PC-3 (cell line): ENCODE data around the gene GCLC. TPM values are rescaled to one million over a fixed set of nuclear protein-coding genes. Genes with fewer than 3 reads are reported as not detected.

Source experiments
- ATAC-seq: fragments of 200-7000 bp; cut with Tn5 transposase; 2 replicates; pipeline ENCODE4 v1.9.1; 2020; ENCODE audit warnings: mild to moderate bottlenecking, moderate library complexity
- BruUV-seq: library from RNA; stranded (reverse); fragments of 400-500 nt; replicated peaks from 2 replicates; lab custom pipeline; 2021; lab: Mats Ljungman, UMichigan
- CTCF ChIA-PET: fragments of 300-600 bp; sonication (Branson Sonifier 250); formaldehyde crosslinking; loops from one replicate; lab custom pipeline; 2022; ENCODE audit warnings: antibody characterized with exemption; lab: Charles Lee
- POLR2A ChIA-PET: fragments of 300-600 bp; sonication (Branson Sonifier 250); formaldehyde crosslinking; loops from one replicate; lab custom pipeline; 2022; ENCODE audit warnings: antibody characterized with exemption; ENCODE audit not compliant: unreplicated experiment; lab: Charles Lee
- DNase-seq: peaks from one replicate; pipeline ENCODE4 v3.0.0-alpha.2; 2015
- H2AFZ ChIP-seq: fragments of 300-600 bp; sonication (generic); 2 replicates; pipeline ENCODE4 v1.6.0; 2016; ENCODE audit warnings: antibody characterized with exemption, low read length
- H3F3A ChIP-seq: fragments of 300-600 bp; sonication (generic); one replicate; pipeline ENCODE4 v1.6.0; 2017; ENCODE audit warnings: antibody characterized with exemption, low read length, control low read depth, mild to moderate bottlenecking; ENCODE audit not compliant: unreplicated experiment
- H3K27ac ChIP-seq: fragments of 300-600 bp; sonication (generic); 2 replicates; pipeline ENCODE4 v1.5.1; 2016; ENCODE audit warnings: mild to moderate bottlenecking, low read length
- H3K27me3 ChIP-seq: fragments of 300-600 bp; sonication (generic); 2 replicates; pipeline ENCODE4 v1.6.1; 2016; ENCODE audit warnings: low read length, mixed read lengths
- H3K36me3 ChIP-seq: fragments of 300-600 bp; sonication (generic); 2 replicates; pipeline ENCODE4 v1.6.1; 2016; ENCODE audit warnings: low read depth, mixed run types, low read length, mixed read lengths
- H3K4me1 ChIP-seq: fragments of 300-600 bp; sonication (generic); 2 replicates; pipeline ENCODE4 v1.5.1; 2016; ENCODE audit warnings: low read length; ENCODE audit not compliant: insufficient read depth
- H3K4me2 ChIP-seq: fragments of 300-600 bp; sonication (generic); 2 replicates; pipeline ENCODE4 v1.6.0; 2016; ENCODE audit warnings: low read length
- H3K4me3 ChIP-seq: fragments of 300-600 bp; sonication (generic); 2 replicates; pipeline ENCODE4 v1.5.1; 2016; ENCODE audit warnings: mild to moderate bottlenecking, low read length, mixed read lengths
- H3K79me2 ChIP-seq: fragments of 300-600 bp; sonication (generic); 2 replicates; pipeline ENCODE4 v1.6.1; 2017; ENCODE audit warnings: low read length, mixed read lengths
- H3K9ac ChIP-seq: fragments of 300-600 bp; sonication (generic); 2 replicates; pipeline ENCODE4 v1.6.0; 2016; ENCODE audit warnings: mild to moderate bottlenecking, low read length
- H3K9me2 ChIP-seq: fragments of 300-600 bp; sonication (generic); replicated peaks from 2 replicates; pipeline ENCODE4 v1.6.1; 2016; ENCODE audit warnings: mixed run types, low read length, mixed read lengths
- H3K9me3 ChIP-seq: fragments of 300-600 bp; sonication (generic); 2 replicates; pipeline ENCODE4 v1.6.1; 2016; ENCODE audit warnings: low read length, mixed read lengths
- H4K20me1 ChIP-seq: fragments of 300-600 bp; sonication (generic); 2 replicates; pipeline ENCODE4 v1.6.1; 2016; ENCODE audit warnings: low read length, mixed read lengths
- CTCF ChIP-seq: fragments of 300-600 bp; sonication (generic); conservative IDR thresholded peaks from 2 replicates; pipeline ENCODE4 v1.5.1; 2017; ENCODE audit warnings: antibody characterized with exemption, low read depth, mild to moderate bottlenecking, low read length
- EZH2 ChIP-seq: fragments of 300-600 bp; sonication (generic); IDR thresholded peaks from one replicate; pipeline ENCODE4 v1.6.1; 2017; ENCODE audit warnings: antibody characterized with exemption, mild to moderate bottlenecking, low read length; ENCODE audit not compliant: unreplicated experiment
- EZH2phosphoT487 ChIP-seq: fragments of 300-600 bp; sonication (generic); IDR thresholded peaks from 2 replicates; pipeline ENCODE4 v1.6.1; 2018; ENCODE audit warnings: mild to moderate bottlenecking, antibody characterized with exemption, low read length, borderline replicate concordance
- intact Hi-C: fragments of 100-400 bp; cut with micrococcal nuclease; formaldehyde crosslinking; loops from 2 replicates; pipeline ENCODE4 v1.9.0; 2023
- total RNA-seq: library from RNA; depleted of rRNA; stranded (reverse); fragments of >200 nt; gene quantifications from 2 replicates; pipeline ENCODE4 v1.2.3, GENCODE V29; 2014

Gene GCLC
- total RNA-seq, 1 experiment from 2014 or later, result 50.1 TPM

DNA sequence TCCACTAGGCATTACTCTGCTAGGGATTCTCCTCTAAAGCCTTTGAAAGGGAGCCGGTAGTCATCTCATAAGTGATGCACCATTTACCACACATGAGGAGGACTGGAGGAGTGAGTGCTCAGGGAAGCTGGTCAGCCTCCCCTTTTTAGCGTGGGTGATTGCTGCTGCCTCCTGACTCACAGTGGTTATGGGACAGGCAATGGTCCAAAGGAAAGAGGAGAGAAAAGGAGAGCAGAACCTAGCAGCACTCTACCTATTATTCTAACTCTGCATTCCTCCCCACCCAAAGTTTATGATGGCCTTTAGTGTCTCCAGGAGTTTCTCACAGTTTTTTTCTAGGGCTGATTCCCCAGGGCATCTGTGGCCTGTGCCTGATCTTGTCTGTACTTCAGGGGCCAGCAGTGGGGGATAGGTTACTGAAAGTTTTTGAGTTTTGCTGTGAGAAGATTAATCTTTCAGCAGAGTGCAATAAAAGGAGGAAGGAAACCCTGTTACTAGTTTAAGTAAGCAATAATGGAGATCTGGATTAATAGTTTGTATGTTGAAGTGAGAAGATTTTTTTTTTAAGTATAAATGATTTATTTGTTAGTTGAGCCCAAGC, 36.4 kb upstream of the GCLC start:
- H3K9me2 ChIP-seq, result no peaks in the 10 kb centered on the region
- no peaks in the 10 kb centered on the region for H3K9me3 ChIP-seq
- ATAC-seq (peak; percentile 67), DNase-seq (peak; percentile 14)
- no peak overlapping the region for H3K4me3 ChIP-seq
- no peaks in the 10 kb centered on the region for H3K79me2 ChIP-seq
- H3K4me1 ChIP-seq, result no peaks in the 10 kb centered on the region
- no peak overlapping the region for H2AFZ ChIP-seq
- H3K9ac ChIP-seq, result no peak overlapping the region
- TF ChIP-seq EZH2phosphoT487 (no peak), CTCF (no peak), EZH2 (no peak)
- H3K27ac ChIP-seq, result no peak overlapping the region
- no peaks in the 10 kb centered on the region for H3F3A ChIP-seq
- CTCF ChIA-PET, result no interaction called here
- H3K4me2 ChIP-seq, result no peak overlapping the region
- no peaks in the 10 kb centered on the region for H4K20me1 ChIP-seq
- no peaks in the 10 kb centered on the region for H3K36me3 ChIP-seq
- POLR2A ChIA-PET, result no interaction called here
- BruUV-seq, result no TSS peak
- H3K27me3 ChIP-seq, result no peaks in the 10 kb centered on the region
- intact Hi-C loops, result no loop called here

DNA sequence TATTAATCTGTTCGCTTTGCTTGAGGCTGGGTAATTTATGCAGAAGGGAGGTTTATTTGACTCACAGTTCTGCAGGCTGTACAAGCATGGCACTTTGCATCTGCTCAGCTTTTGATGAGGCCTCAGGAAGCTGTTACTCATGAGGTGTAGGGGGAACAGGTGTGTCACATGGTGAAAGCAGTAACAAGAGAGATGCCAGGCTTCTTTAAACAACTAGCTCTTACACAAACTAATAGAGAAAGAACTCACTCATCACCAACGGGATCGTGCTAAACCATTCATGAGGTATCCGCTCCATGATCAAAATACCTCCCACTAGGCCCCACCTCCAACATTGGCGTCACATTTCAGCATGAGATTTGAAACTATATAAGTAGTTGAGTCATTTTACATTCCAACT, 34.4 kb upstream of the GCLC start:
- Histone ChIP-seq H3K4me1 (no peaks in the 10 kb centered on the region), H3K4me2 (no peak overlapping the region), H3K9me3 (no peaks in the 10 kb centered on the region), H3K27me3 (no peaks in the 10 kb centered on the region), H4K20me1 (no peaks in the 10 kb centered on the region), H3K27ac (no peak overlapping the region), H3K36me3 (no peaks in the 10 kb centered on the region), H2AFZ (no peak overlapping the region), H3K9ac (no peak overlapping the region), H3K9me2 (no peaks in the 10 kb centered on the region), H3K4me3 (no peak overlapping the region), H3K79me2 (no peaks in the 10 kb centered on the region), H3F3A (no peaks in the 10 kb centered on the region)
- DNase-seq, result no peak
- no peak for ATAC-seq
- intact Hi-C loops, result no loop called here
- CTCF ChIA-PET, result no interaction called here
- TF ChIP-seq EZH2, result no peak
- no peak for TF ChIP-seq CTCF
- TF ChIP-seq EZH2phosphoT487, result no peak
- BruUV-seq, result no TSS peak
- POLR2A ChIA-PET, result no interaction called here

DNA sequence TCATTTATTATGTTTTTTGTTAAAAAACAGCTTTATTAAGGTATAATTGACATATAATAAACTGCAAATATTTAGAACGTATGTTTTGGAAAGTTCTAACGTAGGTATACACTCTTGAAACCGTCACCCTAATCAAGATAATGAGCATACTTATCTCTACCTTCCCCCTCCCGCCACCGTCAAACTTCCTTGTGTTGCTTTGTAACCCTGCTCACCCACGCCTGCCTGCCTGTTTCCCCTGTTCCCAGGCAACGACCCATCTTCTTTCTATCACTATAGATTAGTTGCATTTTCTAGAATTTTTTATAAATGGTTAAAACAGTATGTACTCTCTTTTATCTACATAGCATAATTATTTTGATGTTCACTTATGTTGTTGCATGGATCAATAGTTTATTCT, 33.5 kb upstream of the GCLC start:
- TF ChIP-seq CTCF (no peak), EZH2phosphoT487 (no peak), EZH2 (no peak)

More for the DNA sequence above, 33.5 kb upstream of the GCLC start:
- Histone ChIP-seq H3K27me3 (no peaks in the 10 kb centered on the region), H3K79me2 (no peaks in the 10 kb centered on the region), H3K9ac (no peak overlapping the region), H3K4me3 (no peak overlapping the region), H2AFZ (no peak overlapping the region), H3K4me1 (no peaks in the 10 kb centered on the region), H3F3A (no peaks in the 10 kb centered on the region), H3K9me3 (no peaks in the 10 kb centered on the region), H3K27ac (no peak overlapping the region), H3K36me3 (no peaks in the 10 kb centered on the region), H4K20me1 (no peaks in the 10 kb centered on the region), H3K4me2 (no peak overlapping the region), H3K9me2 (no peaks in the 10 kb centered on the region)
- ATAC-seq (no peak), DNase-seq (no peak)
- ChIA-PET POLR2A (no interaction called here), CTCF (no interaction called here)
- intact Hi-C loops, result no loop called here
- no TSS peak for BruUV-seq
